PFSK-1 (cell line): Measurements from ENCODE around the gene NUP188.

Source experiments
- FOXP2 ChIP-seq: optimal IDR thresholded peaks from 2 replicates; pipeline ENCODE3; 2011; ENCODE audit warnings: borderline replicate concordance, control low read depth, inconsistent platforms; ENCODE audit not compliant: insufficient read depth; ENCODE audit errors: extremely low read length, extremely low read depth
- POLR2AphosphoS5 ChIP-seq: IDR thresholded peaks from 2 replicates; pipeline ENCODE4 v1.6.1; 2012; ENCODE audit warnings: low read depth, mild to moderate bottlenecking, control low read depth, low read length, moderate library complexity
- SIN3A ChIP-seq: IDR thresholded peaks from 2 replicates; pipeline ENCODE4 v1.6.1; 2012; ENCODE audit warnings: mild to moderate bottlenecking, low read length, moderate library complexity, borderline replicate concordance; ENCODE audit not compliant: insufficient read depth
- TAF1 ChIP-seq: IDR thresholded peaks from 2 replicates; pipeline ENCODE4 v1.6.1; 2012; ENCODE audit warnings: low read length, control low read depth, borderline replicate concordance; ENCODE audit not compliant: insufficient read depth
- TF ChIP-seq, protein P1 (sequence below), 2 experiments: IDR thresholded peaks; 2 replicates each; pipeline versions ENCODE4 v1.6.1 to v1.8.0; 2011 to 2012; ENCODE audit warnings: low read depth in 2 of 2, low read length in 2 of 2, control low read depth in 1 of 2, inconsistent platforms in 1 of 2, mild to moderate bottlenecking in 1 of 2, moderate library complexity in 1 of 2; ENCODE audit not compliant: insufficient read depth in 1 of 2

The NUP188 gene

DNA sequence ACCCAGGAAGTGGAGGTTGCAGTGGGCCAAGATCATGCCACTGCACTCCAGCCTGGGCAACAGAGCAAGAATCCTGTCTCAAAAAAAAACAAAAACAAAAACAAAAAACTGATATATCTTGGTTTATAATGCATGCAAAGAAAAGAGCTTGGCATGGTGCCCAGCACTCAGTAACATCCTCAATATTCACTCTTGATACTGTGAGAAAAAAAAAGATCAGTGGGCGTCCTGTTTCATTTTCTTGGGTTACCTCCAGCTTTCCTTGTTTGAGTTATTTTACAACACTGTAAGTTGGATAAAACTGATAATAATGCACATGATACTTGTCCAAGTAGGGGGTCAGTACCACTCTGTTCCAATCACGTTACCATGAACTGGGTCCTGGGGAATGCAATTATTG lies 18.9 kb upstream of the NUP188 start:
- TF ChIP-seq FOXP2, result no peak

DNA sequence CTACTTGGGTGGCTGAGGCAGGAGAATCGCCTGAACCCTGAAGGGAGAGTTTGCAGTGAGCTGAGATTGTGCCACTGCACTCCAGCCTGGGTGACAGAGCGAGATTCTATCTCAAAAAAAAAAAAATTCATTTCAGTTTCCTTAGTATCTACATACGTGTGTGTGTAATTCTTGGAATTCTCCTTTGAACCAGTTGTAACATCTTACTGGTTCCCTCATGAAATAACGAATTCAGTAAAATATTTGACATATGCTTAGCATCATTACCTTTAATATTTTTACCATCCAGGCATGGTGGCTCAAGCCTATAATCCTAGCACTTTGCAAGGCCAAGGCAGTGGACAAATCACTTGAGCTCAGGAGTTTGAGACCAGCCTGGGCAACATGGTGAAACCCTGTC lies 17.9 kb upstream of the NUP188 start:
- TF ChIP-seq TAF1, result no peak
- TF ChIP-seq, protein P1, sequence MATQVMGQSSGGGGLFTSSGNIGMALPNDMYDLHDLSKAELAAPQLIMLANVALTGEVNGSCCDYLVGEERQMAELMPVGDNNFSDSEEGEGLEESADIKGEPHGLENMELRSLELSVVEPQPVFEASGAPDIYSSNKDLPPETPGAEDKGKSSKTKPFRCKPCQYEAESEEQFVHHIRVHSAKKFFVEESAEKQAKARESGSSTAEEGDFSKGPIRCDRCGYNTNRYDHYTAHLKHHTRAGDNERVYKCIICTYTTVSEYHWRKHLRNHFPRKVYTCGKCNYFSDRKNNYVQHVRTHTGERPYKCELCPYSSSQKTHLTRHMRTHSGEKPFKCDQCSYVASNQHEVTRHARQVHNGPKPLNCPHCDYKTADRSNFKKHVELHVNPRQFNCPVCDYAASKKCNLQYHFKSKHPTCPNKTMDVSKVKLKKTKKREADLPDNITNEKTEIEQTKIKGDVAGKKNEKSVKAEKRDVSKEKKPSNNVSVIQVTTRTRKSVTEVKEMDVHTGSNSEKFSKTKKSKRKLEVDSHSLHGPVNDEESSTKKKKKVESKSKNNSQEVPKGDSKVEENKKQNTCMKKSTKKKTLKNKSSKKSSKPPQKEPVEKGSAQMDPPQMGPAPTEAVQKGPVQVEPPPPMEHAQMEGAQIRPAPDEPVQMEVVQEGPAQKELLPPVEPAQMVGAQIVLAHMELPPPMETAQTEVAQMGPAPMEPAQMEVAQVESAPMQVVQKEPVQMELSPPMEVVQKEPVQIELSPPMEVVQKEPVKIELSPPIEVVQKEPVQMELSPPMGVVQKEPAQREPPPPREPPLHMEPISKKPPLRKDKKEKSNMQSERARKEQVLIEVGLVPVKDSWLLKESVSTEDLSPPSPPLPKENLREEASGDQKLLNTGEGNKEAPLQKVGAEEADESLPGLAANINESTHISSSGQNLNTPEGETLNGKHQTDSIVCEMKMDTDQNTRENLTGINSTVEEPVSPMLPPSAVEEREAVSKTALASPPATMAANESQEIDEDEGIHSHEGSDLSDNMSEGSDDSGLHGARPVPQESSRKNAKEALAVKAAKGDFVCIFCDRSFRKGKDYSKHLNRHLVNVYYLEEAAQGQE (IDR thresholded peaks at IDR 0.05; ENCODE audit: insufficient read depth in 1 of 2, low read depth in 2 of 2, low read length in 2 of 2), result no peak
- no peak for TF ChIP-seq FOXP2
- no peak for TF ChIP-seq SIN3A
- no peak for TF ChIP-seq POLR2AphosphoS5

DNA sequence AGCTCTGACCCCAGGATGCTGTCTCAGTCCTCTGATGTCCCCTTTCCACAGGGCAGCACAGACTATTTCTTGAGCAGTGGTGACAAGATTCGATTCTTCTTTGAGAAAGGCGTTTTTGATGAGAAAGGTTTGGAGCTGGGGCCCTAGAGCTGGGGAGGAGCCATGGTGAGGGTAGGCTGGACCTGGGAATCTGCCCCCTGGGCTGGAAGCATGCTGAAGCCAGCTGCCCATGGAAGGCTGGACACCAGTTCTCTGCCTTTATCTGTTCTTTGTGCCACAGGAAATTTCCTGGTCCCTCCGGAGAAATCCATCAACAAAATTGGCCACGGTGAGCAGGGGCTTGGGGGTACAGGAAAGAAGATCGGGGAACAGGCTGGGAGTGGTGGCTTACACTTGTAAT lies 13.8 kb upstream of the NUP188 start:
- TF ChIP-seq TAF1 (no peak), SIN3A (no peak), POLR2AphosphoS5 (no peak), FOXP2 (no peak)
- TF ChIP-seq, protein P1 (IDR thresholded peaks at IDR 0.05; ENCODE audit: insufficient read depth in 1 of 2, low read depth in 2 of 2, low read length in 2 of 2), result no peak

DNA sequence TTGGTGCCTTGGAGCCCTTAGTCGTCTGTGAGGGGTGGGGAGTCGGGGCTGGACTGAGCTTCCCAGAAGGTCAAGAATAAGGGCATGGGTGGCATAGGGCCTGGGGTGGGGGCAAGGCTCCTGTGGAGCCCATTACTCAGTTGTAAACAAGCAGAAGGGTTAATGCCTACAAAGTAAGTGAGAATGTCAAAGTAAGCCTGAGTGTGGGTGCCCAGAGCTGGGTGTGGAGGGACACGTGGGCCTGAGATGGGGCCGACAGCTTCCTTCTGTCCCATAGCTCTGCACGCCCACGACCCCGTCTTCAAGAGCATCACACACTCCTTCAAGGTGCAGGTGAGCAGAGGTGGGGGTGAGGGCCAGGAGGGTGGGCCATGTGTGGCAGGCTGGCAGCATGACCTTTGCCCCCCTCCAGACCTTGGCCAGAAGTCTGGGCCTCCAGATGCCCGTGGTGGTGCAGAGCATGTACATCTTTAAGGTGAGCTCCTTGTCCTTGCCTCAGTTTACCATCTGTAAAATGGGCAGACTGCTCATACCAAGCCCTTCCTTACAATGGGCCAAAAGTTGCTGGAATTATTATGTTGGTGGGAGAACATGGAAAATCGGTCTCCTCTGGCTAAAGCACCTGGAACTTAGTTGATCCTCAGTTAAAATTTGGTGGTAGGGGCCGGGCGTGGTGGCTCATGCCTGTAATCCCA lies 11.2 kb upstream of the NUP188 start:
- no peak for TF ChIP-seq FOXP2
- no peak for TF ChIP-seq TAF1
- TF ChIP-seq, protein P1 (IDR thresholded peaks at IDR 0.05; ENCODE audit: insufficient read depth in 1 of 2, low read depth in 2 of 2, low read length in 2 of 2), result no peak
- TF ChIP-seq POLR2AphosphoS5, result no peak
- no peak for TF ChIP-seq SIN3A

DNA sequence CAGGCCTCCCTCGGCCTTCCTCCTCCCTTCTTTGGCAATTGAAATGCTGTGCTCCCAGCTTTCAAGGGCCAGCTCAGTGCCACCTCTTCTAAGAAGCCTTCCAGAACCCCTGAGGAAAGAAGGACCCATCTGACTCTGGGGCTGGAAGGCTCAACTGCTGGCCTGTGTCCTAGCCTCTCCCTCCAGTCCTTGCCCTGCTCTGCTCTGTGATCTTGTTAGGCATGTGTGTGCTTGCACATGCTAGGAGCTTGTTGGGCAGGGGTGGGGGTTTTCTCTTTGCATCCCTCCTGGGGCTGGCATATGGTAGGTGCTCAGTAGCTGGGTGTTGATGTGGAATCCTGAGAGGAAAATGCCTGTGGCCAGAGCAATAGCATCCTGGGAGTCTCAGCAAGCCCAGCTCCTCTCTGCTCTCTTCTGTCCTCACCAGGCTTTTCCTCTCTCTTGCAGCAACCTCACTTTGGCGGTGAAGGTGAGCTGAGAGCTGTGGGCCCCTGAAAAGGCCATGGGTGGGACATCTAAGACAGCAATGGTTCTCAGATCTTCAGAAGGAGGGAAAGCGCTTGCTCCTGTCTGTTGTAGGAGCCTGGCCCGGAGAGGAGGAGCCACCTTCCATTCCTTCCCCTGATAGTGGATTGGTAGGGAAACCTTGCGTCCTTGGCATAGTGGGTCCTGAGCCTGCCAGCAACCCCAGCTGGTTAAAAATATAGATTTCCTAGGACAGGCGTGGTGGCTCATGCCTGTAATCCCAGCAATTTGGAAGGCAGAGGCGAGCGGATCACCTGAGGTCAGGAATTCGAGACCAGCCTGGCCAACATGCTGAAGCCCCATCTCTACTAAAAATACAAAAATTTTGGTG lies 10.0 kb upstream of the NUP188 start:
- TF ChIP-seq, protein P1 (IDR thresholded peaks at IDR 0.05; ENCODE audit: insufficient read depth in 1 of 2, low read depth in 2 of 2, low read length in 2 of 2), result no peak
- TF ChIP-seq FOXP2, result no peak
